OCI-LY7 (cell line): Measurements from ENCODE around the gene MACF1.
"Not testable (repeated sequence)": the region's sequence is repeated elsewhere in the genome, so short reads cannot be mapped to it uniquely, and the experiment has no call there.

Source experiments
- EZH2phosphoT487 ChIP-seq: fragments of 200-600 bp; sonication (generic); IDR thresholded peaks from 2 replicates; pipeline ENCODE4 v1.6.1; 2018; ENCODE audit warnings: low read depth, borderline replicate concordance, mild to moderate bottlenecking, mixed run types, antibody characterized with exemption, low read length, moderate library complexity, mixed read lengths
- TF ChIP-seq, protein P1 (sequence below): fragments of 200-600 bp; sonication (generic); conservative IDR thresholded peaks from 2 replicates; pipeline ENCODE4 v1.5.1; 2014; ENCODE audit warnings: mild to moderate bottlenecking, antibody characterized with exemption, low read length, moderate library complexity, mixed read lengths

DNA sequence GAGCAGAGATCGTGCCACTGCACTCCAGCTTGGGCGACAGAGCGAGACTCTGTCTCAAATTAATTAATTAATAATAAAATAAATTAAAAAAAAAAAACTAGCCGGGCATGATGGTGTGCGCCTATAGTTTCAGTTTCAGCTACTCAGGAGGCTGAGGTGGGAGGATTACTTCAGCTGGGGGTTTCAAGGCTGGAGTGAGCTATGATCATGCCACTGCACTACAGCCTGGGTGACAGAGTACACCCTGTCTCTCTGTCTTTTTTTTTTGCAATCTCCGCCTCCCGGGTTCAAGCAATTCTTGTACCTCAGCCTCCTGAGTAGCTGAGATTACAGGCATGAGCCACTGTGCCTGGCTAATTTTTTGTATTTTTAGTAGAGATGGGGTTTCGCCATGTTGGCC lies 42.7 kb upstream of the MACF1 start:
- TF ChIP-seq, protein P1, sequence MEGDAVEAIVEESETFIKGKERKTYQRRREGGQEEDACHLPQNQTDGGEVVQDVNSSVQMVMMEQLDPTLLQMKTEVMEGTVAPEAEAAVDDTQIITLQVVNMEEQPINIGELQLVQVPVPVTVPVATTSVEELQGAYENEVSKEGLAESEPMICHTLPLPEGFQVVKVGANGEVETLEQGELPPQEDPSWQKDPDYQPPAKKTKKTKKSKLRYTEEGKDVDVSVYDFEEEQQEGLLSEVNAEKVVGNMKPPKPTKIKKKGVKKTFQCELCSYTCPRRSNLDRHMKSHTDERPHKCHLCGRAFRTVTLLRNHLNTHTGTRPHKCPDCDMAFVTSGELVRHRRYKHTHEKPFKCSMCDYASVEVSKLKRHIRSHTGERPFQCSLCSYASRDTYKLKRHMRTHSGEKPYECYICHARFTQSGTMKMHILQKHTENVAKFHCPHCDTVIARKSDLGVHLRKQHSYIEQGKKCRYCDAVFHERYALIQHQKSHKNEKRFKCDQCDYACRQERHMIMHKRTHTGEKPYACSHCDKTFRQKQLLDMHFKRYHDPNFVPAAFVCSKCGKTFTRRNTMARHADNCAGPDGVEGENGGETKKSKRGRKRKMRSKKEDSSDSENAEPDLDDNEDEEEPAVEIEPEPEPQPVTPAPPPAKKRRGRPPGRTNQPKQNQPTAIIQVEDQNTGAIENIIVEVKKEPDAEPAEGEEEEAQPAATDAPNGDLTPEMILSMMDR, result not testable (repeated sequence)
- not testable (repeated sequence) for TF ChIP-seq EZH2phosphoT487
